ENCODE measurements around the gene SPPL2A.
"Not testable (repeated sequence)": the region's sequence is repeated elsewhere in the genome, so short reads cannot be mapped to it uniquely, and the experiment has no call there.

SPPL2A gene

DNA sequence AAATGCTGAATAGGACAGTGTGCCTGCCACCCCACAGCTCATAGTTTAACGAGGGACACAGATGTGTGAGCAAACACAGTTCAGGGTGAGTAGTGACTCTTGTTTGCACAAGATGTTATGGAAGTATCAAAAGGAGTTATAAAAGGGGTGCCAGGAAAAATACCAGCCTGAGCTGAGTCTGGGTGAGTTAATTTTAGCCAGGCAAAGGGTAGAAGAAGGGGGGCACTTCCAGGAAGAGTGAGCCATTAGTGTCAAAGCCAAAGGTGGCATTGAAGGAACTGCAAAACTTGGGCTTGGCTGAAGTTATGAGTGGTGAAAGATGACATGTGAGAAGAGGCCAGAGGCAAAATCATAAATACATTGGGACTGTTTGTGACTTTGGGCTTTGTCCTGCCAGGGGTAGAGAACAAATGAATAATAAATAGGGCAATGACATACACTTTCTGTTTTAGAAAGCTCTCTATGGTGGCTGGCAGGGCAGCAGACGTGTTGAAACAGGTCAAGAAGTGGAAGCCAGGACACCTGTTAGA is 1.9 kb upstream of the SPPL2A start:
- DNase-seq (ENCODE audit: low spot score) = no peak

DNA sequence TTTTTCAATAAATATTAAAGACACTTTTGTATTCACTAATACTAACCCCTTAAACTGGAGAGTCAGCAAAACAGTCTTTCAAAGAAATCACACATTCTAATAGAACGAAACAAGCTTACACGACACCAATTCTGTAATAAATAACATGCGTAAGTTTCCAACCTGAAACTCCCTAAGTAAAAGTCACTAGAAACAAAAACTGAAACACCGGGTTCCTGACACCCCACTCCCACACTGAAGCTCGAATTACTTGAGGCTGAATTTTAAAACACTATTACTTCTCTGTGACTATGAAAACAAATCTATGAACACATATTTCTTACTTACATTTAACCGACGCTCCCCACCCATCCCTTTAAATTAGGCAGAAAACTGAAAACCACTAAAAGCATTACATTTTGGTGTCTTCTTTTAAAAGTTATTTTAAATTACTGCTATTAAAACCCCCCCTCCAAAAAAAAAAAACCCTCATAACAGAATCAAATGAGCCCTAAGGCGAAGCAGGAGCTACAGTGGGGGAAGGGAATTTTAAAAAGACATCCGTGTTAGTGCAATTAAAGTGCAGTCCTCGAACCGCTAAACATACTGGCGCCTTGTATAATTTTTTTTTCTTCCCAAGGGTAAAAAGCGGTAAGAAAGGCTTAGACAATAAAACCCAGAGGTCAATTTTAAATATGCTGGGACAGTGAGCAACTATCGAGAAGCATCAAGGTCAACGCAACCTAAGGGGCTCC is 878 bp downstream of the SPPL2A start:
- no peak for DNase-seq (ENCODE audit: low spot score)

DNA sequence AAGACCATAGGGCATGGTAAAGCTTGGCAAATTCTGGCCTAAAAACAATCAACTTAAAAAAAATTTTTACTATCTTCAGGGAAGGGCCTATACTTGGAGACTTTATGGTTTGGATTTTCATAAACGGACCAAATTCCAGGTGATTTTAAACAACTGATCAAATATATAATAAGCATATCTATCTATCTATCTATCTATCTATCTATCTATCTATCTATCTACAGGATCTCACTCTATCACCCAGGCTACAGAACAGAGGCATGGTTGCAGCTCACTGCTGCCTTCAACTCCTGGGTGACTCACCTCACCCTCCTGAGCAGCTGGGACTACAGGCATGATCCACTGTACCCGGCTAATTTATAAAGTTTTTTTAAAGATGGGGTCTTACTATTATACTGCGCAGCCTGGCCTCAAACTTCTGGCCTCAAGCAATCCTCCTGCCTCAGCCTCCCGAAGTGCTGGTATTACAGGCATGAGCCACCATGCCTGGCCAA is 6.7 kb downstream of the SPPL2A start:
- DNase-seq (ENCODE audit: low spot score) = no peak

DNA sequence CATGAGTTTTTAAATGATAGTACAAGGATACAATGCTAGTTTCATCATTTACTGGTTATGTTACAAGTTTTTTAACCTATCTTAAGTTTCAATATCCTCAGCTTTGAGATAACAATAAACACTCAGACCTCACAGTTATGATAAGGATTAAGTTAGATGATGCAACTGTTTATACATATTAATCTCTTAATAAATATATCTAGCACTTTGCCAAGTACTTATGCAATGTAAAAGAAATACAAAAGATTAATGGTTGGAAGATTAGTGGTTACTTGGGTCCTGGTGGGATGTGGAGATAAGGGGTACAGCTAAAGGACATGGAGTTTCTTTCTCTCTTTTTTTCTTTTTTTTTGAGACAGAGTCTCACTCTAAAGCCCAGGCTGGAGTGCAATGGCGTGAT is 12.0 kb downstream of the SPPL2A start:
- no peak for DNase-seq (ENCODE audit: low spot score)

DNA sequence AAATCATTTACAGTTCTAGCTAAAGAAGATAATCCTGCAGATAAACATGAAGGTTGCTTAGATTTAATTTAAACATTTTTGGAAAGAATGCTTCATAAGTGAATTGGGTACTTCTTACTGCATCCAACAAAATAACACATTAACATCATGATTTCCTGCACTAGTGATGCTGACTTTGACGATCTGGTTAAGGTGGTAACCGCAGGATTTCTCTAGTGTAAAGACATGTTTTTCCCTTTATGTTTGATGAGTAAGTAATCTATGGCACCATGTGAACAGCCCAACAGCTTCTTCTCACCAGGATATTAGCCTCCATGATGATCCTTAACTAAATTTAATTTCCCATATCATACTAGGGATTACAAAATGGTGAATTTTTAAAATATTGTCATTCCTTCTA is 14.1 kb downstream of the SPPL2A start:
- DNase-seq (ENCODE audit: low spot score) = no peak

DNA sequence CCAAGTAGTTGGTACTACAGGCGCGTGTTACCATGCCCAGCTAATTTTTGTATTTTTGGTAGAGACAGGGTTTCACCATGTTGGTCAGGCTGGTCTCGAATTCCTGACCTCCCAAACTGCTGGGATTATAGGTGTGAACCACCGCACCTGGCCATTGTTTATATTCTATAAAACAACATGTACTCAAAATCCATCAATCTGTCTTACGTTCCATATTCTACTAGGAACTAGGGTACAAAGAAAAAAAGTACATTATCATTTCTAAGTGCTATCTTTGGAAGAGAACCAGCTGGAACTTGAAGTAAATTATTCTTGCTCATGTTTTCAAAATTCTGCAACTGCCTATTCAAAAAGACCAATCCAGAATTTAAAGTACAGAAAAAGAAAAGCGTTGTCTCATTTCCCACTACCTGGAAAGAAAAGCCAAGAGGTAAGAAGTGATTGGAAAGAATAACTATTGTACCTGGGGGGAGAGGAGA is 15.2 kb downstream of the SPPL2A start:
- DNase-seq (ENCODE audit: low spot score) = no peak

DNA sequence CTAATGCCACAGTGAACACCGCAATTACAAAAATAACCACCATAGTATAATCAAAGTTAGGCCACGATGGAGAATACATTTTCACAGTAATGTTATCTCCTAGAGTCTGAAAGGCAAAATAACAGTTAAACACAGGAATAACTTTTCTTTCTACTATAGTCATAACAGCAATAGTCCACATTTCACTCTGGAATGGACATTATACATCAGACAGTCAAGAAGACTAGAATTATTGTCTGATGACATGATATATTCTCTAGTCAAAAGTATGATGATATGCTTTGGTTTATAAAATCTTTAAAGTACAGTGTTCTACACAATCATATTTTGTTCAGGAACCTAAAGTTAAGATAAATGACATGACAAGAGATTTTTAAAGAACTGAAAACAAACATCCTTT is 18.0 kb downstream of the SPPL2A start:
- DNase-seq (ENCODE audit: low spot score) = no peak

DNA sequence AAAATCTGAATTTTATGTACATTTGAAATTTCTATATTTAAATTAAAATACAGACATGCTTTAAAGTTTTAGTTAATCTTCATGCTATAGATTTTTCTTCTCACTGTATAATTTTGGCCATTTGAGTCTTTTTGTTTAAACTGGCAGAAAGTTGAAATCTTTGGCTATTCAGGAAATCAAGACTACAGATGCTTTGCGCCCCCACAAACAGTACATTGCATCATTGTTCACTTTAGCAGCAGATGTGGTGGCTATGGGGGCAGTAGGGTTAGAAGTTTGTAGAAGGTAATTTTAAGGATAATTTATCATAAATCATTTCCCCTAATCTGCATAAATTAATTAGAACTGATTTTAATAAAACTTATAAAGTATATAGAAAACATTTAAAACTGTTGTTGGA is 20.9 kb downstream of the SPPL2A start:
- DNase-seq (ENCODE audit: low spot score) = no peak

DNA sequence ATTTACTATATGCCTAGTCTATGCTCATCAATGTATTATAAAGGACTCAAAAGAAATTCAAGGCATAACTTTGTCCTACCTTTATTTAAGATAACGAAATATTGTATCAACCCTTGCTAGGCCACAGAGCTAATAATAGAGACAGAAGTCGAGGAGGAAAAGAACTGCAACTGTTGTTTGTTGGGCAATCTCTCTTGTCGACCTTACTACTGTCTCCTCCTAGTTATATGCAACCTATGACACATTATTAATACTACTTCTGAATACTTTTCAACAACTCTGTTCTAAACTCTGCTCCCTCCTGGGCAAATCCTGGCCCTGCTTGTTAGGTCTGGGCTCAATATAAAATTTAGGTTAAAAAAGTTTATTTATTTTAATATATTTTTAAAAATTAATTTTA is 24.6 kb downstream of the SPPL2A start:
- no peak for DNase-seq (ENCODE audit: low spot score)

DNA sequence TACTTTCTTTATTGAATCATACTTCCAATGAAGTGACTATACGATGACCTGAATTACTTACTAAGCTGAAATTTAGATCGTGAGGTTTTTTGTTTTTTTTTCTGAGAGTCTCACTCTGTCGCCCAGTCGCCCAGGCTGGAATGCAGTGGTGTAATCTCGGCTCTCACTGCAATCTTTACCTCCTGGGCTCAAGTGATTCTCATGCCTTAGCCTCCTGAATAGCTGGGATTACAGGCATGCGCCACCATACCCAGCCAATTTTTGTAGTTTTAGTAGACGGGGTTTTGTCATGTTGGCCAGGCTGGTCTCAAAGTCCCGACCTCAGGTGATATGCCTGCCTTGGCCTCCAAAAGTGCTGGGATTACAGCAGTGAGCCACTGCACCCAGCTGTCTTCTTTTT is 28.7 kb downstream of the SPPL2A start:
- DNase-seq (ENCODE audit: low spot score) = no peak

DNA sequence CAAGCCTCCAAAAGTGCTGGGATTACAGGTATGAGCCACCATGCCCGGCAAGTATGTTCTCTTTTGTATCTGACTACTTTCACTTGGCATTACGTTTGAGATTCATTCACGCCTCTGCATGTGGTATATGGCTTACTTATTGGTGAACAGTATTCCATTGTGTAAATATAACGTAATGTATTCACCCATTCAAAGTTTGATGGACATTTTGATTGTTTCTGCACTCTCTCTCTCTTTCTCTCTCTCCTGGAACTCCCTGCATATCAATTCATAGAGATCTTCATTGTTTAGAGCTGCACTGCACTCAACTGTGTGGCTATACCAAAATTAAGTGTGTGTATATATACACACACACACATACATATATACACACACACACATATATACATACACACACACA is 30.4 kb downstream of the SPPL2A start:
- no peak for DNase-seq (ENCODE audit: low spot score)

DNA sequence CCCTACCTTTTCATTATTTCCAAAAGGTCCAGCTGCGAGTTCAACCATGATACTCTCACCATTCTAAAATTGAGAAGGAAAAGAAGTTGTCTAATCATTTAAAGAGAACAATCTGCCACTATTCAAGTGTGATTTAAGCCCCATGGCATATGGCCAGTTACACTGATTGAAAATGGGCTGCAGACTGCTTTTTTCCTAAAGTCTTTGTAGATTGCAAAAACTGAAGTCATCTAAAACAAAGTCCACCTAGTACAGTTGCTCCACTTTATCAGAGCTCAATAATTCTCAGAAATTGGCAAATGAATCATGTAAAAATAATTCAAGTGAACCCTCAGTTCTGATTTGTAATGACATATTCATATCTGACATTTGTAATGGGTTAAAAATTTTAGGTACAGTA is 39.2 kb downstream of the SPPL2A start:
- no peak for DNase-seq (ENCODE audit: low spot score)

DNA sequence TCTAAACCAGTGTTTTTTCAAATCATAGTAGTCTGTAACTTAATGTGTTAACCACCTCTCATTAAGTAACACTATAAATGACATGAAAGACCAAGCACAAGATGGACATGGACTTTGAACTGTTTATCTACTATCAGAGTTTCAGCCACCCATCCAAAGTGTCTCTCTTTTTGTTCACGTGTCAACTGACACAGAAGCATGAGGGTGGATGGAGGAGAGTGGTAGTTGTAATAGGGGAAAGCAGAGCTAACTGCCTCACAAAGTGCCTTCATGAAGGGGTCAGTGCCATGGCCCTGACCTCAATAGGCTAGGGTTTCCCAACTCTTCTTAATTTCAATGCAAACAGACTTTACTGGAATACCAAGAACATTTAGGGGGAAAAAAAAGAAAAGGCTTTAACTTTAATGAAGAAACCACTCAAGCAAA is 46.8 kb downstream of the SPPL2A start:
- DNase-seq (ENCODE audit: low spot score) = no peak

DNA sequence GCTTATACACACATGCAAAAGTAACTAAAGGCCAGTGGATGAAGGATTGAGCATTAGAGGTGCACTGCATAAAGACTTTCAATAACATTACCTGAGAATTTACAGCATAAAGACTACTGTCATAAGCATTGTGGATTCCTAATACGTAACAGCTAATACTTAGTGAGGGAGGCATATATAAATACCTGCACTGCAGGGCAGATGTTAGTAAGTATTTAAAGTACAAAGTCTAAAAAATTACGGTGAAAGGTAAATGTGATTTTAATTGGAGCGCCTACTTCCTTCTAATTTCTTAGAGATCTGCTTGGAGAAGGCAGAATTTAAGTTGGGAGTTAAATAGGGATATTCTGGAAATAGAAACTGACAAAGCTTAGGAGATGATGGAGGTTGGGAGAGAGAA is 53.5 kb downstream of the SPPL2A start:
- no peak for DNase-seq (ENCODE audit: low spot score)

DNA sequence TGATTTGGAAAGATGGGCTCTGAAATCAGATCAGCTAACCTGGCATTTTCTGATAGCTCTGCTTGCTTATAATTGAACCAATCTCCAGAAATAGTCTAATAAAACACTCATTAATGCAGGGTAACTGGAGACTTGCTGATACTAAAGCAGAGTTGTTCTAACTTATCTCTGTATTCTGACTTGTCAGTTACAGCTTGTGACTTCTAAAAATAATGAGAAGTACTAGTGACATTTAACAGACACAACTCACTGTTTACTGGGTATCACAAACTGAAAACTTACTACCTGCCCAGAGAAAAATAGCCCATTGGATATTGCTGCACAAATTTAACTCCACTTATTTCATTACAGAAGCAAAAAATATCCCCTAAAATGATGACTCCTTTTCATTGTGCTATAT is 54.9 kb downstream of the SPPL2A start:
- no peak for DNase-seq (ENCODE audit: low spot score)

DNA sequence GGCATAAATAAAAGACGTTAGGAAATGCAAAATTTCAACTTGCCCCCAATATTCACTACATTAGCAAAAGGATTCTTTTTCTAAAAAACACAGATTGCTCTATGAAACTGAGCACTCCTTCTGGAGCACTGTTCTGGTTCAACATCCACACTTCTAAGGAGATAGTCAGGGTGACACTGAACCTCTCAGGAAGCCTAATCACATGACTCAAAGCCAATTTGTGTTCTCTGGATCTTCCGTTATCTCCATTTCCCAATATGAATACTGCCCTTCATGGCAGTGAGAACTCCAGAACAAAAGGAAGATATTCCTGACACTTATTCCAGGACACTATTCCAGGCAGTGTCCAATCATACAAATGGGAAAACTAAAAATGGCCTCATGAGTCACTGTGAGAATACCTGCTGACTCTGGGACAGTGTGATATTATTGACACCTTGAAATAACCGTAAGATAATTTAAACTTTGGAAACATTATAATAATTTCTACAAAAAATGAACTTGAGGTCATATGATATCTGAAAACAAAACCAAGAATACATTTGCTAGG is 57.6 kb downstream of the SPPL2A start:
- no peak for DNase-seq (ENCODE audit: low spot score)

DNA sequence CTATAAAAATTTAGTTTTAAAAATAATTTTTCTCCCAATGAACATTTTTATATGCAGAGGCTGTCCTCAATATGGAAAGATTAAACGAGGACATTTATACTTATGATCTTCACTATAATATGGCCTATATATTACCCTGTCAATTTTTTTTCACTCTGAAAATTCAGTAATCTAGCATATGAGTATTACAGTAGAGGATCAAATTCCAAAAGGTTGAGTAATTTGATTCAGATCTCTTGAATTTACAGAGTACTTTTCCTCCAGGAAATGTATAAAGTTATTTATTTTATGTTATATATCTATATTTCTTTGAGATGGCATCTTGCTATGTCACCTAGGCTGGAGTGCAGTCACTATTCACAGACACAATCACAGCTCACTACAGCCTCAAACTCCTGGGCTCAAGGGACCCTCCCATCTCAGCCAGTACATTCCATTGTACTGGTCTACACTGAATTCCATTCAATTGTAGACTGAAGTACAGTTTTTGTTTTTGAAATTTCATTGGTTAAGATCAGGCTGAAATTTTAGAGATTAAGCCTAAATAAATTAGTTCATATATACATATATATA is 62.7 kb downstream of the SPPL2A start:
- no peak for DNase-seq (ENCODE audit: low spot score)

DNA sequence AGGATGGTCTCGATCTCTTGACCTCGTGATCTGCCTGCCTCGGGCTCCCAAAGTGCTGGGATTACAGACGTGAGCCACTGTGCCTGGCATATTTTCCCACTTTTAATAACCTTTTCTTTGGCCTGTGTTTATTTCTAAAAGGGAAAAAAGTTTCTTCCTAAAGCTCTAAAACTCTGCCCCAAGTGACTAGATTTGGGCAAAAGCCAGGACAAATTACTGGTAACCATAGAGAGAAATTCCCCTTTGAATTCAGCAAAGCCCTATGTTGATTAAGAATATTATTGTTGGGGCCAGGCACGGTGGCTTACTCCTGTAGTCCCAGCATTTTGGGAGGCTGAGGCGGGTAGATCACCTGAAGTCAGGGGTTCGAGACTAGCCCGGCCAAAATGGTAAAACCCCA is 67.4 kb downstream of the SPPL2A start:
- no peak for DNase-seq (ENCODE audit: low spot score)

DNA sequence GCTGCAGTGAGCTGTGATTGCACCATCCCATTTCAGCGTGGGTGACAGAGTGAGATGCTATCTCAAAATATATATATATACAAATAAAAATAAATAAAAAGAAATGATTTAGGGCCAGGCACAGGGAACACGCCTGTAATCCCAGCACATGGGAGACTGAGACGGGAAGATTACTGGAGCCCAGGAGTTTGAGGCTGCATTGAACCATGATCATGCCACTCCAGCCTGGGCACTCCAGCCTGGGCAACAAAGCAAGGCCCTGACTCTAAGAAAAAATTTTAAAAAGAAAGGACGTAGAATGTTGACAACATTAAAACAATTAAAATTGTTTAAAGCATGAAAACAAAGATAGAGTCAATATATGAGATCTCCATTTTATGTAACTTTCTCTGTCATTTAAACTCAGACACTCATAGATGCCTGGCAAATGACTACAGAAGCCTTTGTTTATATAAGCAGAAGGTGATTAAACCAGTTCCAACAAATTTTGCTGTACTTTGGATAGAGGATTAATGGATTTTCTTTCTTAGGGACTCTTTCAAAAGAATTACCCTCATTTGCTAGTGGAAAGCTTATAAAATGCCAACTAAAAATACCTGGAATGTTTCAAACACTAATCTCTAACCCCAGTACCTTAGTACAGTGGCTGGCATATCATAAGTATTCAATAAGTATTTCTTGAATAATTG is 68.3 kb downstream of the SPPL2A start:
- no peak for DNase-seq (ENCODE audit: low spot score)

DNA sequence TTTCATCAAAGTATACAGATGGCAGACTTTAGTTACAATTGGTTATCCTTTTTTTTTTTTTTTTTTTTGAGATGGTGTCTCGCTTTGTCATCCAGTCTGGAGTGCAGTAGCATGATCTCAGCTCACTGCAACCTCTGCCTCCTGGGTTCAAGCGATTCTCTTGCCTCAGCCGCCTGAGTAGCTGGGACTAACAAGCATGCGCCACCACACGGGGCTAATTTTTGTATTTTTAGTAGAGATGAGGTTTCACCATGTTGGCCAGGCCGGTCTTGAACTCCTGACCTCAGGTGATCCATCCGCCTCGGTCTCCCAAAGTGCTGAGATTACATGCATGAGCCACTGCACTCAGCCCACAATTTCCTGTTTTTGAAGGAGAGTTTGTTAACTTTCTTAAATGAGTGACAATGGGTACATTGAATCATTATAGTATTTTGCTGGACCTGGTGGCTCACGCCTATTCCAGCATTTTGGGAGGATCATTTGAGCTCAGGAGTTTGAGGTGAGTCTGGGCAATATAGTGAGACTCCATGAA is 70.8 kb downstream of the SPPL2A start:
- not testable (repeated sequence) for DNase-seq (ENCODE audit: low spot score)

DNA sequence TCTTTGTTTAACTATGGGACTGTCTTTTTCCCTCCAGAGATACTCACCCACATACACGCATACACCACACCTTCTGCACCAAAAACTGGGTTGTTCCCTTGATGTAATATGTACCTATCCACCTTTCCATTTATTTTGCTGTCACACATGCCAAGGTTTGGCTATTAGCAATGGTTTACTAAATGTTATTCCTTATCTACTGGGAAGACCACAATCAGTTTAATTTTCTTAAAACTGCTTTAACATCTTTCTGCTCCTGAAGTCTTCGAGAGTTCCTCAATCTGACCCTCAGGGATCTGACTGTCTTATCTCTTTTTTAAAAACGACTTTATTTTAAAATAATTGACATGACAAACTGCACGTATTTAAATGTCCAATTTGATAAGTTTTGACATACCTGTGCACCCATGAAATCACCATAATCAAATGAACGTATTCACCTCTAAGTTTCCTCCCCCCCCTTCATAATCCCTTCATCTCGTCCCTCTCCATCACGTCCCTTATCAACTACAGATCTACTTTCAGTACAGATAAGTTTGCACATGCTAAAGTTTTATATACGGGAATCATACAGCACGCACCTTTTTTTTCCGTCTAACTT is 78.1 kb downstream of the SPPL2A start:
- DNase-seq (ENCODE audit: low spot score) = no peak
